Nephron (organoid): ENCODE measurements around the gene FOXN3.

Experiments
- H3K27ac Mint-ChIP-seq, 3 experiments: 2 replicates each; pipeline ENCODE4 v1.8.0; 2020; ENCODE audit warnings: mixed read lengths in 3 of 3, mild to moderate bottlenecking in 2 of 3, moderate library complexity in 1 of 3
- H3K27me3 Mint-ChIP-seq: 2 replicates; pipeline ENCODE4 v1.8.0; 2021; ENCODE audit warnings: low read depth, mild to moderate bottlenecking, moderate library complexity, mixed read lengths
- H3K36me3 Mint-ChIP-seq: 2 replicates; pipeline ENCODE4 v1.8.0; 2020; ENCODE audit warnings: low read depth, mixed read lengths
- H3K4me1 Mint-ChIP-seq: 2 replicates; pipeline ENCODE4 v1.8.0; 2020; ENCODE audit warnings: mixed read lengths
- H3K4me3 Mint-ChIP-seq, 3 experiments: 2 replicates each; pipeline ENCODE4 v1.8.0; 2020; ENCODE audit warnings: mild to moderate bottlenecking in 3 of 3, mixed read lengths in 3 of 3, moderate library complexity in 2 of 3
- H3K9me3 Mint-ChIP-seq: 2 replicates; pipeline ENCODE4 v1.8.0; 2020; ENCODE audit warnings: mixed read lengths
- TF ChIP-seq, protein P1 (sequence below), 3 experiments: fragments of 200-600 bp; sonication (generic); IDR thresholded peaks; one replicate each; pipeline ENCODE4 v1.5.0; 2021; ENCODE audit warnings: antibody characterized with exemption in 3 of 3; ENCODE audit not compliant: unreplicated experiment in 3 of 3

Gene FOXN3

DNA sequence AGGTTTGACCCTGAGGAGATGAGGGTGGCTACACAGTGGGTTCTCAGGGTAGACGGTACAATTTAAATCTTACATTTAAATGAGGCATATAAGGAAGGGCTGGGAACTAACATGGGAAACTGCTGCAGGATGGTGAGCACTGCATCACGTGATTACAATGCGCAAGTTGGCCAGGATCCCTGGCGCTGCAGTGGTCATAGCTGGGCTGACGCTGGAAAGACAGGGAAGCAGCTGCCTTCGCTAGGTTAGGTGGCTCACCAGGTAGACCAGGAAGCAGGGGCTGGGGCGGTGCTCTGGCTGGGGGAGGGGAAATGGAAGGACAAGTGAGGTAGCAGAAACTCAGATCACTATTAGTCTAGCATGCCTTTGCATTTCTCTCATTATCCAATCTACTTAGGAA lies 149.9 kb downstream of the FOXN3 start:
- TF ChIP-seq, protein P1, sequence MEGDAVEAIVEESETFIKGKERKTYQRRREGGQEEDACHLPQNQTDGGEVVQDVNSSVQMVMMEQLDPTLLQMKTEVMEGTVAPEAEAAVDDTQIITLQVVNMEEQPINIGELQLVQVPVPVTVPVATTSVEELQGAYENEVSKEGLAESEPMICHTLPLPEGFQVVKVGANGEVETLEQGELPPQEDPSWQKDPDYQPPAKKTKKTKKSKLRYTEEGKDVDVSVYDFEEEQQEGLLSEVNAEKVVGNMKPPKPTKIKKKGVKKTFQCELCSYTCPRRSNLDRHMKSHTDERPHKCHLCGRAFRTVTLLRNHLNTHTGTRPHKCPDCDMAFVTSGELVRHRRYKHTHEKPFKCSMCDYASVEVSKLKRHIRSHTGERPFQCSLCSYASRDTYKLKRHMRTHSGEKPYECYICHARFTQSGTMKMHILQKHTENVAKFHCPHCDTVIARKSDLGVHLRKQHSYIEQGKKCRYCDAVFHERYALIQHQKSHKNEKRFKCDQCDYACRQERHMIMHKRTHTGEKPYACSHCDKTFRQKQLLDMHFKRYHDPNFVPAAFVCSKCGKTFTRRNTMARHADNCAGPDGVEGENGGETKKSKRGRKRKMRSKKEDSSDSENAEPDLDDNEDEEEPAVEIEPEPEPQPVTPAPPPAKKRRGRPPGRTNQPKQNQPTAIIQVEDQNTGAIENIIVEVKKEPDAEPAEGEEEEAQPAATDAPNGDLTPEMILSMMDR (IDR thresholded peaks at IDR 0.05; ENCODE audit: unreplicated experiment in 3 of 3): no peak
- Mint-ChIP-seq H3K27ac (no peak overlapping the region), H3K4me3 (no peak overlapping the region), H3K9me3 (no peaks in the 10 kb centered on the region), H3K36me3 (peaks cover 3% of the 10 kb centered on the region), H3K27me3 (no peaks in the 10 kb centered on the region), H3K4me1 (peaks cover 30% of the 10 kb centered on the region)

DNA sequence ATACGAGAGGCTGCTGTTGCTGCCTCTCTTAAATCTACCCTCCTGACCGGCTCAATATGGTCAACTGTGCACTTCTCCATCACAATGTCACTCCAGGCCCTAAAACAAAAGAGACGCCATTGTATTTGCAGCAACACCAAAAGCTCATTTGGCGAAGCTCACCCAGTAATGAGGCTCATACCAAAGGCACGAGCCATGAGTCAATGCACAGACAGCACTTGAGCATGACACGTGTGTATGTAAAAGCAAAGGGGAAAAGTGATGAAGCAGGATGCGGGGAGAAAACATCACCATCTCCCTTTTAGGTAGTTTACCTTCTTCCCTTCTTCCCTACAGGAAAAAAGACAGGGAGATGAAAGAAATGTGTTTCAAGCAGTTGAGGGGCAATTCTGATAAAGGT lies 150.3 kb downstream of the FOXN3 start:
- Mint-ChIP-seq H3K27ac (no peak overlapping the region), H3K9me3 (no peaks in the 10 kb centered on the region), H3K36me3 (peaks cover 3% of the 10 kb centered on the region), H3K27me3 (no peaks in the 10 kb centered on the region), H3K4me3 (no peak overlapping the region), H3K4me1 (peaks cover 34% of the 10 kb centered on the region)
- TF ChIP-seq, protein P1 (IDR thresholded peaks at IDR 0.05; ENCODE audit: unreplicated experiment in 3 of 3): no peak

DNA sequence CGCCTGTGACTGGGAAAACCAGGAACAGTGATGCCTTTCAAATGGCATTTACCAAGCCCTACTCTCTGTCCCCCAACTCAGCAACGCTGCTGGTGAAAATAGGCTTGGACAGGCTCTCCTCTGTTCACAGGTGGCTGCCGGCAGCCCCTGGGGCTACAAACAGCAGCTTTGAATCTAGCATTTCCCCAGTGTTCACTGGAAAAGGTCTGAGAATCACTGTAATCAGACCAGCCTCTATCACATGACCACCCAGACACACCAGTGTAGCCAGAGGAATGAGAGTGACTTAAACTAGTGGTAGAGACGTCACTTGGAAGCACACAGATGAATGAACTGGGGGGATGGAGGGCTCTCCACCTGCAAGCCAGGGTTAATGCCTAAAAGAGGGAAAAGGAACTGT lies 151.8 kb downstream of the FOXN3 start:
- H3K27me3 Mint-ChIP-seq: no peaks in the 10 kb centered on the region
- no peak overlapping the region for H3K27ac Mint-ChIP-seq
- TF ChIP-seq, protein P1 (IDR thresholded peaks at IDR 0.05; ENCODE audit: unreplicated experiment in 3 of 3): no peak
- H3K9me3 Mint-ChIP-seq: no peaks in the 10 kb centered on the region
- no peak overlapping the region for H3K4me3 Mint-ChIP-seq
- H3K36me3 Mint-ChIP-seq: peaks cover 3% of the 10 kb centered on the region
- peaks cover 34% of the 10 kb centered on the region for H3K4me1 Mint-ChIP-seq

DNA sequence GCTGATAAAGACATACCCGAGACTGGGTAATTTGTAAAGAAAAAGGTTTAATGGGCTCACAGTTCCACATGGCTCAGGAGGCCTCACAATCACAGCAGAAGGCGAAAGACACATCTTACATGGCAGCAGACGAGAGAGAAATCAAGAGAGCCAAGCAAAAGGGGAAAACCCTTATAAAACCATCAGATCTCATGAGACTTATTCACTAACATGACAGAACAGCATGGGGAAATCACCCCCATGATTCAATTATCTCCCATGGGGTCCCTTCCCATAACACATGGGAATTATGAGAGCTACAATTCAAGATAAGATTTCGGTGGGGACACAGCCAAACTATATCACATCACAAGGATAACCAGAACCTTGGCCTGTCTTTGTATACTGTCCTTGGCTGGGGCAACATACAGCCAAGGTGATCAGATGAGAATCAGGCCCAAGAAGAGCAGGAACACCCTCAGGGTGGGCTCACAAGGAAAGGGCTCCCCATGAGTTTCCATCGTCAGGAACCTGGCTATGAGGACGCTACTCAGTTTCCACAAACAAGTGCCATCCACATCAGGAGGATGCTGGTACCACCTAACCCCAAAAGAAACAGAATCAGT lies 152.7 kb downstream of the FOXN3 start:
- peaks cover 3% of the 10 kb centered on the region for H3K36me3 Mint-ChIP-seq
- no peak overlapping the region for H3K4me3 Mint-ChIP-seq
- TF ChIP-seq, protein P1 (IDR thresholded peaks at IDR 0.05; ENCODE audit: unreplicated experiment in 3 of 3): no peak
- no peaks in the 10 kb centered on the region for H3K27me3 Mint-ChIP-seq
- H3K9me3 Mint-ChIP-seq: no peaks in the 10 kb centered on the region
- H3K27ac Mint-ChIP-seq: no peak overlapping the region
- peaks cover 29% of the 10 kb centered on the region for H3K4me1 Mint-ChIP-seq

DNA sequence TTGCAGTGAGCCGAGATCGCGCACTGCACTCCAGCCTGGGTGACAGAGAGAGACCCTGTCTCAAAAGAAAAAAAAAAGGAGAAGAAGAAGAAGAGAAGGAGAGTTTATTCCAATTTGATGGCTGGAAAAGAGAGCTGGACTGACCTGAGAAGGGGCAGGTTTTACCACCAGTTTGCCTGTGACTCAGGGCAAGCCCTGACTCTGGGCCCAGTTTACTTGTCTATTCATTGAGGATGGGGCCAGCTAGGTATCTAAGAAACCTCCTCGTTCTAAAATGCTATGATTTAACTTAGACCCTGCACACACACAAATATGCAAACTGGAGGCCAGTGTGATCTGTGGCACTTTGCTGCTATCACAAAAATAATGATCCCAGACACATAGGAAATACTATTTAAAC lies 155.0 kb downstream of the FOXN3 start:
- Mint-ChIP-seq H3K4me1 (peaks cover 19% of the 10 kb centered on the region), H3K27ac (peak overlapping the region in 2 of 3 experiments; percentile 9 to 25), H3K4me3 (no peak overlapping the region), H3K27me3 (no peaks in the 10 kb centered on the region), H3K9me3 (no peaks in the 10 kb centered on the region), H3K36me3 (peaks cover 9% of the 10 kb centered on the region)
- TF ChIP-seq, protein P1 (IDR thresholded peaks at IDR 0.05; ENCODE audit: unreplicated experiment in 3 of 3): no peak

DNA sequence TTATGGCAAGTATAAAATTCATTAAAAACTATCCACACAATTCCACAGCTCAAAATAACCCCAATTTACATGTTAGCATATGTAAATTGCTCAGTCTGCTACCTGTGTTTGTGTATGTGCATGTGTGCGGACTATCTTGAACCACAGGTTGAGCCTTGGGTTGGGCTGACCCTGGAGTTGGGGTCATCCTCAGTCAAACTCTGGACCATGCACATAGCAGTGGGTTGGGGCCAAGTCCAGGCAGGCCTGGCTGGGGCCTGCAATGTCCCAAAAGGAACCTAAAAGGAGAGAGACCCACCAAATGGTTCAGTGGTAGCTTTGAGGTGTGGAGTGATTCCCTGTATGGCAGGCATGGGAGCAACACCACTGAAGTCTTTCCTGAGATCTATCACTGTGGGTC lies 156.1 kb downstream of the FOXN3 start:
- Mint-ChIP-seq H3K27ac (no peak overlapping the region), H3K4me1 (peaks cover 28% of the 10 kb centered on the region), H3K9me3 (no peaks in the 10 kb centered on the region), H3K4me3 (no peak overlapping the region), H3K36me3 (peaks cover 7% of the 10 kb centered on the region), H3K27me3 (no peaks in the 10 kb centered on the region)
- TF ChIP-seq, protein P1 (IDR thresholded peaks at IDR 0.05; ENCODE audit: unreplicated experiment in 3 of 3): no peak
